HL-60 (cell line): ENCODE data around the gene FIBP.

Experiments
- DNase-seq, 2 experiments: peaks; one replicate each; pipeline ENCODE4 v3.0.0-alpha.2; 2010 to 2020; ENCODE audit warnings: low read depth in 1 of 2, low spot score in 1 of 2
- H3K27ac ChIP-seq: fragments of 250-450 bp; sonication (Bioruptor Pico); replicated peaks from 2 replicates; pipeline ENCODE4 v1.5.1; 2020; ENCODE audit warnings: mild to moderate bottlenecking, moderate library complexity
- H3K27me3 ChIP-seq: fragments of 250-450 bp; sonication (Bioruptor Pico); 2 replicates; pipeline ENCODE4 v1.5.1; 2021; ENCODE audit warnings: mild to moderate bottlenecking, moderate library complexity; ENCODE audit not compliant: insufficient read depth, poor library complexity, severe bottlenecking
- H3K4me3 ChIP-seq: replicated peaks from 2 replicates; pipeline ENCODE4 v1.5.1; 2011; ENCODE audit warnings: mild to moderate bottlenecking, control low read depth, low read length; ENCODE audit not compliant: insufficient read depth
- CTCF ChIP-seq: IDR thresholded peaks from one replicate; pipeline ENCODE4 v1.5.1; 2011; ENCODE audit warnings: low read length, control low read depth, inconsistent platforms; ENCODE audit not compliant: insufficient read depth
- GABPA ChIP-seq: IDR thresholded peaks from 2 replicates; pipeline ENCODE4 v1.6.1; 2012; ENCODE audit warnings: low read depth
- POLR2AphosphoS5 ChIP-seq: IDR thresholded peaks from 2 replicates; pipeline ENCODE4 v1.6.1; 2012; ENCODE audit warnings: low read depth
- REST ChIP-seq: IDR thresholded peaks from 2 replicates; pipeline ENCODE4 v1.6.1; 2012; ENCODE audit warnings: low read depth; ENCODE audit not compliant: insufficient replicate concordance
- SPI1 ChIP-seq: IDR thresholded peaks from 2 replicates; pipeline ENCODE4 v1.6.1; 2012; ENCODE audit warnings: low read depth, mild to moderate bottlenecking, borderline replicate concordance

Gene FIBP

GRCh38 chr11:65885808-65886536 lies 2.3 kb downstream of the FIBP start:
- Histone ChIP-seq H3K27ac (no peak overlapping the region), H3K27me3 (no peaks in the 10 kb centered on the region), H3K4me3 (no peak overlapping the region)
- DNase-seq = no peak
- TF ChIP-seq GABPA = no peak
- no peak for TF ChIP-seq POLR2AphosphoS5
- TF ChIP-seq CTCF = no peak
- no peak for TF ChIP-seq REST
- no peak for TF ChIP-seq SPI1

- Histone ChIP-seq H3K27me3 (no peaks in the 10 kb centered on the region), H3K4me3 (no peak overlapping the region), H3K27ac (no peak overlapping the region)
- no peak for TF ChIP-seq GABPA
- no peak for TF ChIP-seq CTCF
- no peak for TF ChIP-seq SPI1
- TF ChIP-seq POLR2AphosphoS5 = no peak
- no peak for TF ChIP-seq REST
- DNase-seq = no peak
These were observed 3.0 kb downstream of the FIBP start for GRCh38 chr11:65885231-65885630.

- peak in 1 of 2 experiments; percentile 77 for DNase-seq
- no peaks in the 10 kb centered on the region for H3K27me3 ChIP-seq
- no peak overlapping the region for H3K4me3 ChIP-seq
- no peak overlapping the region for H3K27ac ChIP-seq
- TF ChIP-seq CTCF (peak; percentile 99), REST (no peak)
These were observed 3.6 kb downstream of the FIBP start for GRCh38 chr11:65884716-65885092.
